HEK293 (cell line): ENCODE results near the gene SUCO.

Source experiments
- CTCF ChIA-PET: fragments of 350-600 bp; formaldehyde crosslinking; extraction: SDS; loops from one replicate; lab custom pipeline; 2021; ENCODE audit warnings: antibody characterized with exemption; lab: Yijun Ruan, JAX
- POLR2A ChIA-PET: fragments of 300-600 bp; formaldehyde crosslinking; extraction: SDS; loops from one replicate; lab custom pipeline; 2020; ENCODE audit warnings: antibody characterized with exemption, inconsistent platforms; lab: Yijun Ruan, JAX
- H3K27ac ChIP-seq: fragments of 200-500 bp; sonication (Bioruptor generic); 2 replicates; pipeline ENCODE4 v1.5.1; 2014; ENCODE audit warnings: low read depth, low read length, control low read depth, inconsistent platforms; ENCODE audit errors: extremely low read depth
- H3K36me3 ChIP-seq, 2 experiments: fragments of 200-500 bp in 1 of 2; sonication (Bioruptor generic) in 1 of 2; 1 replicate in 1 of 2; 2 replicates in 1 of 2; pipeline ENCODE4 v1.5.1; 2014 to 2017; ENCODE audit warnings: inconsistent platforms in 2 of 2, low read length in 2 of 2; ENCODE audit not compliant: control insufficient read depth in 2 of 2, insufficient read depth in 1 of 2
- H3K4me1 ChIP-seq: fragments of 200-500 bp; sonication (Bioruptor generic); 2 replicates; pipeline ENCODE4 v1.5.1; 2014; ENCODE audit warnings: mild to moderate bottlenecking, low read length, inconsistent platforms; ENCODE audit not compliant: control insufficient read depth, insufficient read depth
- H3K4me3 ChIP-seq: 2 replicates; pipeline ENCODE4 v1.5.1; 2011; ENCODE audit warnings: low read depth, mild to moderate bottlenecking, control low read depth, low read length, moderate library complexity
- H3K9me3 ChIP-seq: fragments of 200-500 bp; sonication (Bioruptor generic); 2 replicates; pipeline ENCODE4 v1.5.1; 2014; ENCODE audit warnings: low read depth, low read length, inconsistent platforms; ENCODE audit not compliant: control insufficient read depth, insufficient read depth
- GFI1B ChIP-seq: fragments of 450-650 bp; formaldehyde crosslinking; IDR thresholded peaks from 2 replicates; pipeline ENCODE4 v1.5.1; 2016; ENCODE audit warnings: missing biosample characterization, missing genetic modification characterization
- GLI2 ChIP-seq: fragments of 450-650 bp; formaldehyde crosslinking; IDR thresholded peaks from 2 replicates; pipeline ENCODE4; 2017; ENCODE audit warnings: missing biosample characterization, missing genetic modification characterization, low read depth, borderline replicate concordance
- SCRT2 ChIP-seq: fragments of 450-650 bp; formaldehyde crosslinking; IDR thresholded peaks from 2 replicates; pipeline ENCODE4 v1.5.1; 2016; ENCODE audit warnings: missing biosample characterization, missing genetic modification characterization
- SP3 ChIP-seq: fragments of 450-650 bp; formaldehyde crosslinking; IDR thresholded peaks from 2 replicates; pipeline ENCODE4 v1.5.1; 2016; ENCODE audit warnings: missing biosample characterization, missing genetic modification characterization
- ZBTB48 ChIP-seq: fragments of 450-650 bp; formaldehyde crosslinking; IDR thresholded peaks from 2 replicates; pipeline ENCODE4 v1.5.1; 2016; ENCODE audit warnings: missing biosample characterization, missing genetic modification characterization
- ZNF133 ChIP-seq: fragments of 450-650 bp; formaldehyde crosslinking; IDR thresholded peaks from 2 replicates; pipeline ENCODE4 v1.5.1; 2016; ENCODE audit warnings: missing biosample characterization, missing genetic modification characterization
- ZNF174 ChIP-seq: fragments of 450-650 bp; formaldehyde crosslinking; IDR thresholded peaks from 2 replicates; pipeline ENCODE4 v1.5.0; 2017; ENCODE audit warnings: missing biosample characterization, mild to moderate bottlenecking, missing genetic modification characterization
- ZNF211 ChIP-seq: fragments of 450-650 bp; formaldehyde crosslinking; IDR thresholded peaks from 2 replicates; pipeline ENCODE4 v1.5.1; 2016; ENCODE audit warnings: low read depth, missing biosample characterization, missing genetic modification characterization
- ZNF223 ChIP-seq: fragments of 450-650 bp; formaldehyde crosslinking; IDR thresholded peaks from 2 replicates; pipeline ENCODE4 v1.5.1; 2016; ENCODE audit warnings: missing biosample characterization, missing genetic modification characterization
- ZNF274 ChIP-seq, 2 experiments: fragments of 200-500 bp in 1 of 2; fragments of 450-650 bp in 1 of 2; sonication (Bioruptor generic) in 1 of 2; formaldehyde crosslinking in 1 of 2; IDR thresholded peaks; 2 replicates each; pipeline versions ENCODE4 v1.5.1 to v1.6.1; 2014 to 2016; ENCODE audit warnings: borderline replicate concordance in 1 of 2, inconsistent platforms in 1 of 2, low read length in 1 of 2, missing biosample characterization in 1 of 2, missing genetic modification characterization in 1 of 2
- ZNF37A ChIP-seq: fragments of 450-650 bp; IDR thresholded peaks from 2 replicates; pipeline ENCODE4 v1.5.1; 2018; ENCODE audit warnings: missing biosample characterization, missing genetic modification characterization
- ZNF433 ChIP-seq: fragments of 450-650 bp; formaldehyde crosslinking; IDR thresholded peaks from 2 replicates; pipeline ENCODE4 v1.5.1; 2016; ENCODE audit warnings: missing biosample characterization, missing genetic modification characterization, low read depth
- ZNF670 ChIP-seq: fragments of 450-650 bp; formaldehyde crosslinking; IDR thresholded peaks from 2 replicates; pipeline ENCODE4 v1.5.1; 2016; ENCODE audit warnings: missing biosample characterization, missing genetic modification characterization, low read depth
- ZNF791 ChIP-seq: fragments of 450-650 bp; formaldehyde crosslinking; IDR thresholded peaks from 2 replicates; pipeline ENCODE4 v1.5.1; 2016; ENCODE audit warnings: missing biosample characterization, missing genetic modification characterization
- ZXDB ChIP-seq: fragments of 450-650 bp; formaldehyde crosslinking; IDR thresholded peaks from 2 replicates; pipeline ENCODE4 v1.5.1; 2016; ENCODE audit warnings: missing biosample characterization, missing genetic modification characterization
- TF ChIP-seq, protein P1 (sequence below): fragments of 450-650 bp; formaldehyde crosslinking; IDR thresholded peaks from 2 replicates; pipeline ENCODE4 v1.5.1; 2016; ENCODE audit warnings: missing biosample characterization, missing genetic modification characterization
- TF ChIP-seq, protein P2 (sequence below): fragments of 450-650 bp; formaldehyde crosslinking; IDR thresholded peaks from 2 replicates; pipeline ENCODE4 v1.5.1; 2016; ENCODE audit warnings: missing biosample characterization, missing genetic modification characterization
- TF ChIP-seq, protein P3 (sequence below): fragments of 450-650 bp; formaldehyde crosslinking; IDR thresholded peaks from 2 replicates; pipeline ENCODE4 v1.5.1; 2017; ENCODE audit warnings: missing biosample characterization, missing genetic modification characterization
- TF ChIP-seq, protein P4 (sequence below): fragments of 450-650 bp; formaldehyde crosslinking; IDR thresholded peaks from 2 replicates; pipeline ENCODE4 v1.5.0; 2017; ENCODE audit warnings: missing biosample characterization, missing genetic modification characterization, borderline replicate concordance

SUCO gene

DNA sequence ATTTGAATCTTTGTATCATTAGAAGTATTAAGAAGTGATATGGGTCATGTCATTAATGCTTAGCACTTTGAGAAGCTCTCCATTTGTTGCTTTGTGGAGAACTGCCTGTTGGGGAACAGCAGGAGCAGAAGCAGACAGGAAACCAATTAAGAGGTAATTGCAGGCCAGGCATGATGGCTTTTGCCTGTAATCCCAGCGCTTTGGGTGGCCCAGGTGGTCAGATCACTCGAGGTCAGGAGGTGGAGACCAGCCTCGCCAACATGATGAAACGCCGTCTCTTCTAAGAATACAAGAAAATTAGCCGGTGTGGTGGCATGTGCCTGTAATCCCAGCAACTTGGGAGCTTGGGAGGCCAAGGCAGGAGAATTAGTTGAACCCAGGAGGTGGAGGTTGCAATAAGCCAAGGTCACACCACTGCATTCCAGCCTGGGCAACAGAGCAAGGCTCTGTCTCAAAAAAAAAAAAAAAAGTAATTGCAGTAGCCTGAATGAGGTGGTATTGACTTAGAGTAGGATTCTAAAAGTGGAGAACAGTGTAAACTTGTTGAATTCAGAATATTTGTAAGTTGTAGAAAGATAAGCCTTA, 68.2 kb downstream of the SUCO start:
- H3K4me3 ChIP-seq, result no peak overlapping the region
- ChIA-PET CTCF (no interaction called here), POLR2A (no interaction called here)
- 0 out of 2 replicates have a peak, but pooled peaks cover 2% of the 10 kb centered on the region for H3K4me1 ChIP-seq
- no peaks in the 10 kb centered on the region for H3K9me3 ChIP-seq
- peak; percentile 28; the same call in 1 of the 2 replicates for TF ChIP-seq SCRT2 (tag by site-specific recombination)
- no peak for TF ChIP-seq GLI2
- no peak for TF ChIP-seq SP3 (tag by site-specific recombination)
- TF ChIP-seq ZNF433 (tag by site-specific recombination), result no peak
- no peak for TF ChIP-seq ZNF791
- no peak overlapping the region for H3K27ac ChIP-seq
- H3K36me3 ChIP-seq, result peaks cover 0 to 28% of the 10 kb centered on the region in 2 experiments; a peak in 1 of 3 replicates

DNA sequence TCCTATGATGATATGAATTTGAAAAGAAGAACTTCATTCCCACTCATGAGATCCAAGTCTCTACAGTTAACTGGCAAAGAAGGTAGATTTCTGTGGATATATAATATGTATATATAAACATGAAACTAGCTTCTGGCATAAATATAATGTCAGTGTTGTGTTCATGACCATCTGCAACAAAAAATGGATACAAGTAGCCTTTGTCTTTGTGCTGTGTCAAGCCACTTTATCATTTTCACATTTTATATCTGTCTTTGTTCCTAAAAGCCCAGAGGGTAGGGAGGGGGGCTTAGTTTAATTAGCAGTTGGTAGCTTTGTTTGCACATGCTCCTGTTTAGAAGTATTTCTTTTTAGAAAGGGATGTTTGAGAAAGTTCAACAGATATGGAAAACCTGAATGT, 69.8 kb downstream of the SUCO start:
- Histone ChIP-seq H3K4me3 (no peak overlapping the region), H3K4me1 (peaks cover 2% of the 10 kb centered on the region; the same call in 1 of the 2 replicates), H3K36me3 (peaks cover 0 to 19% of the 10 kb centered on the region in 2 experiments; a peak in 1 of 3 replicates), H3K27ac (no peak overlapping the region), H3K9me3 (no peaks in the 10 kb centered on the region)
- CTCF ChIA-PET, result interaction anchor here (0.6 kb wide), 1 partner anchor 116 kb away, joined by 3 read pairs; no protein-coding TSS in a partner anchor
- POLR2A ChIA-PET, result no interaction called here
- TF ChIP-seq ZNF211 (tag by site-specific recombination) (no peak), ZXDB (tag by site-specific recombination) (no peak), ZNF223 (tag by site-specific recombination) (no peak)
- TF ChIP-seq, protein P1, sequence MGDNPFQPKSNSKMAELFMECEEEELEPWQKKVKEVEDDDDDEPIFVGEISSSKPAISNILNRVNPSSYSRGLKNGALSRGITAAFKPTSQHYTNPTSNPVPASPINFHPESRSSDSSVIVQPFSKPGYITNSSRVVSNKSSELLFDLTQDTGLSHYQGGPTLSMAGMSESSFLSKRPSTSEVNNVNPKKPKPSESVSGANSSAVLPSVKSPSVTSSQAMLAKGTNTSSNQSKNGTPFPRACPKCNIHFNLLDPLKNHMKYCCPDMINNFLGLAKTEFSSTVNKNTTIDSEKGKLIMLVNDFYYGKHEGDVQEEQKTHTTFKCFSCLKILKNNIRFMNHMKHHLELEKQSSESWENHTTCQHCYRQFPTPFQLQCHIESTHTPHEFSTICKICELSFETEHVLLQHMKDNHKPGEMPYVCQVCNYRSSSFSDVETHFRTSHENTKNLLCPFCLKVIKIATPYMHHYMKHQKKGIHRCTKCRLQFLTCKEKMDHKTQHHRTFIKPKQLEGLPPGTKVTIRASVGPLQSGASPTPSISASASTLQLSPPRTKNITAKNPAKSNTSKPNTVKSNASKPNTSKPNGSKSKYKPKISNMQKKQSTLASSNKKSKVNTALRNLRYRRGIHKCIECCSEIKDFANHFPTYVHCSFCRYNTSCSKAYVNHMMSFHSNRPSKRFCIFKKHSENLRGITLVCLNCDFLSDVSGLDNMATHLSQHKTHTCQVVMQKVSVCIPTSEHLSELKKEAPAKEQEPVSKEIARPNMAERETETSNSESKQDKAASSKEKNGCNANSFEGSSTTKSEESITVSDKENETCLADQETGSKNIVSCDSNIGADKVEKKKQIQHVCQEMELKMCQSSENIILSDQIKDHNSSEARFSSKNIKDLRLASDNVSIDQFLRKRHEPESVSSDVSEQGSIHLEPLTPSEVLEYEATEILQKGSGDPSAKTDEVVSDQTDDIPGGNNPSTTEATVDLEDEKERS (tag by site-specific recombination), result no peak

DNA sequence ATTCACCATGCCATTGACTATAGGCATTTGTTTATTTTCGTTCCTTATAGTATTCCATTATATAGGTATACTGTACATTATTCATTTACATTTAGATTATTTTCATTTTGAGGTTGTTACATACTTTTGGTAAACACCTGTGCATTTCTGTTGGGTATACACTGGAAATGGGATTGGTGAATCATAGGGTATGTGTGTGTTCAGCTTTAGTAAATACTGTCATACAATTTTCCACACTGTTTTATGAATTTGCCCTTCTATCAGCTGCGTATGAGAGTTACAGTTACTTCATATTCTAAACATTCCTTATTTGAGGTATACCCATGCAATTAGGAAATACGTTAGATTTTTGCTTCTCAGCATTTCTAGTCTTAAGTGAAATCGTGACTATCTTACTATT, 70.9 kb downstream of the SUCO start:
- Histone ChIP-seq H3K4me3 (no peak overlapping the region), H3K9me3 (no peaks in the 10 kb centered on the region), H3K4me1 (peaks cover 5% of the 10 kb centered on the region; the same call in 1 of the 2 replicates), H3K27ac (no peak overlapping the region), H3K36me3 (peaks cover 0 to 9% of the 10 kb centered on the region in 2 experiments; a peak in 1 of 3 replicates)
- POLR2A ChIA-PET, result no interaction called here
- CTCF ChIA-PET, result no interaction called here
- TF ChIP-seq, protein P1 (tag by site-specific recombination), result no peak
- TF ChIP-seq, protein P2, sequence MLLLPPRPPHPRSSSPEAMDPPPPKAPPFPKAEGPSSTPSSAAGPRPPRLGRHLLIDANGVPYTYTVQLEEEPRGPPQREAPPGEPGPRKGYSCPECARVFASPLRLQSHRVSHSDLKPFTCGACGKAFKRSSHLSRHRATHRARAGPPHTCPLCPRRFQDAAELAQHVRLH, result no peak
- TF ChIP-seq, protein P3, sequence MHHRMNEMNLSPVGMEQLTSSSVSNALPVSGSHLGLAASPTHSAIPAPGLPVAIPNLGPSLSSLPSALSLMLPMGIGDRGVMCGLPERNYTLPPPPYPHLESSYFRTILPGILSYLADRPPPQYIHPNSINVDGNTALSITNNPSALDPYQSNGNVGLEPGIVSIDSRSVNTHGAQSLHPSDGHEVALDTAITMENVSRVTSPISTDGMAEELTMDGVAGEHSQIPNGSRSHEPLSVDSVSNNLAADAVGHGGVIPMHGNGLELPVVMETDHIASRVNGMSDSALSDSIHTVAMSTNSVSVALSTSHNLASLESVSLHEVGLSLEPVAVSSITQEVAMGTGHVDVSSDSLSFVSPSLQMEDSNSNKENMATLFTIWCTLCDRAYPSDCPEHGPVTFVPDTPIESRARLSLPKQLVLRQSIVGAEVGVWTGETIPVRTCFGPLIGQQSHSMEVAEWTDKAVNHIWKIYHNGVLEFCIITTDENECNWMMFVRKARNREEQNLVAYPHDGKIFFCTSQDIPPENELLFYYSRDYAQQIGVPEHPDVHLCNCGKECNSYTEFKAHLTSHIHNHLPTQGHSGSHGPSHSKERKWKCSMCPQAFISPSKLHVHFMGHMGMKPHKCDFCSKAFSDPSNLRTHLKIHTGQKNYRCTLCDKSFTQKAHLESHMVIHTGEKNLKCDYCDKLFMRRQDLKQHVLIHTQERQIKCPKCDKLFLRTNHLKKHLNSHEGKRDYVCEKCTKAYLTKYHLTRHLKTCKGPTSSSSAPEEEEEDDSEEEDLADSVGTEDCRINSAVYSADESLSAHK (tag by site-specific recombination), result no peak
- TF ChIP-seq ZNF670, result no peak
- no peak for TF ChIP-seq ZNF174 (tag by site-specific recombination)
- TF ChIP-seq ZBTB48 (tag by site-specific recombination), result no peak
- no peak for TF ChIP-seq GFI1B (tag by site-specific recombination)
- no peak for TF ChIP-seq ZNF274 (IDR thresholded peaks at IDR 0.05; ENCODE audit: low read length)
- no peak for TF ChIP-seq ZNF274 (tag by site-specific recombination; IDR thresholded peaks at IDR 0.05; ENCODE audit: borderline replicate concordance)
- no peak for TF ChIP-seq ZNF133
- TF ChIP-seq, protein P4, sequence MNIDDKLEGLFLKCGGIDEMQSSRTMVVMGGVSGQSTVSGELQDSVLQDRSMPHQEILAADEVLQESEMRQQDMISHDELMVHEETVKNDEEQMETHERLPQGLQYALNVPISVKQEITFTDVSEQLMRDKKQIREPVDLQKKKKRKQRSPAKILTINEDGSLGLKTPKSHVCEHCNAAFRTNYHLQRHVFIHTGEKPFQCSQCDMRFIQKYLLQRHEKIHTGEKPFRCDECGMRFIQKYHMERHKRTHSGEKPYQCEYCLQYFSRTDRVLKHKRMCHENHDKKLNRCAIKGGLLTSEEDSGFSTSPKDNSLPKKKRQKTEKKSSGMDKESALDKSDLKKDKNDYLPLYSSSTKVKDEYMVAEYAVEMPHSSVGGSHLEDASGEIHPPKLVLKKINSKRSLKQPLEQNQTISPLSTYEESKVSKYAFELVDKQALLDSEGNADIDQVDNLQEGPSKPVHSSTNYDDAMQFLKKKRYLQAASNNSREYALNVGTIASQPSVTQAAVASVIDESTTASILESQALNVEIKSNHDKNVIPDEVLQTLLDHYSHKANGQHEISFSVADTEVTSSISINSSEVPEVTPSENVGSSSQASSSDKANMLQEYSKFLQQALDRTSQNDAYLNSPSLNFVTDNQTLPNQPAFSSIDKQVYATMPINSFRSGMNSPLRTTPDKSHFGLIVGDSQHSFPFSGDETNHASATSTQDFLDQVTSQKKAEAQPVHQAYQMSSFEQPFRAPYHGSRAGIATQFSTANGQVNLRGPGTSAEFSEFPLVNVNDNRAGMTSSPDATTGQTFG (tag by site-specific recombination), result no peak
- TF ChIP-seq ZNF37A, result no peak
